ENCODE results near the gene EYA2. TPM values are rescaled to one million over a fixed set of nuclear protein-coding genes. Genes with fewer than 3 reads are reported as not detected.

Gene EYA2
- total RNA-seq, 4 donors from 2014 or later, result 9.7 to 22.1 (median 14.3) TPM

DNA sequence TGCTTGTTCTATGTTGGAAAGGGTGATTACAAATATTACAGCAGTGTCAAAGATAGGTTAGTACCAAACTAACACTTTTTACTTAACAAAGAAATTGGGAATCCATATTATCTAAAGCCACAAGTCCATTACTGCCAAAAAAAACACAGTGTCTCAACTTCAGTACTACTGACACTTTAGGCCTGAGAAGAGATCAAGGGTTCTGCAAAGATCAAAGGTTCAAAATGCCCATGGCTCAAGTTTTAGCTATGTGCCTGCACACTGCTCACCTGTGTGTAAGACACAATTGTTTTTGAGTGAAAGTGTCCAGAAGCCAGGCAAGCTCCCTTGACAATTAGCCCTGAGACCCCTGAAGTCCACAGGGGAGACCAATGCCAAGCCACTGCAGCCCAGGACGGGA lies 329.3 kb downstream of the EYA2 start:
- TF ChIP-seq, protein P1, sequence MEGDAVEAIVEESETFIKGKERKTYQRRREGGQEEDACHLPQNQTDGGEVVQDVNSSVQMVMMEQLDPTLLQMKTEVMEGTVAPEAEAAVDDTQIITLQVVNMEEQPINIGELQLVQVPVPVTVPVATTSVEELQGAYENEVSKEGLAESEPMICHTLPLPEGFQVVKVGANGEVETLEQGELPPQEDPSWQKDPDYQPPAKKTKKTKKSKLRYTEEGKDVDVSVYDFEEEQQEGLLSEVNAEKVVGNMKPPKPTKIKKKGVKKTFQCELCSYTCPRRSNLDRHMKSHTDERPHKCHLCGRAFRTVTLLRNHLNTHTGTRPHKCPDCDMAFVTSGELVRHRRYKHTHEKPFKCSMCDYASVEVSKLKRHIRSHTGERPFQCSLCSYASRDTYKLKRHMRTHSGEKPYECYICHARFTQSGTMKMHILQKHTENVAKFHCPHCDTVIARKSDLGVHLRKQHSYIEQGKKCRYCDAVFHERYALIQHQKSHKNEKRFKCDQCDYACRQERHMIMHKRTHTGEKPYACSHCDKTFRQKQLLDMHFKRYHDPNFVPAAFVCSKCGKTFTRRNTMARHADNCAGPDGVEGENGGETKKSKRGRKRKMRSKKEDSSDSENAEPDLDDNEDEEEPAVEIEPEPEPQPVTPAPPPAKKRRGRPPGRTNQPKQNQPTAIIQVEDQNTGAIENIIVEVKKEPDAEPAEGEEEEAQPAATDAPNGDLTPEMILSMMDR (IDR thresholded peaks at IDR 0.05), result no peak
- TF ChIP-seq POLR2A (IDR thresholded peaks at IDR 0.05), result no peak
- DNase-seq, result no peak
- WGBS, 2 donors, result 100% methylated on average over 1 of the region's 1 CpG; no CpG with 5 or more reads in 1 of the 2 donors
- Histone ChIP-seq H3K27ac (no peak overlapping the region), H3K36me3 (peaks cover 28 to 100% (median 42%) of the 10 kb centered on the region in 3 donors), H3K4me3 (no peak overlapping the region), H3K9me3 (no peaks in the 10 kb centered on the region), H3K27me3 (no peaks in the 10 kb centered on the region), H3K4me1 (no peaks in the 10 kb centered on the region)
- intact Hi-C loops (cut with DNase I), result no loop called here

DNA sequence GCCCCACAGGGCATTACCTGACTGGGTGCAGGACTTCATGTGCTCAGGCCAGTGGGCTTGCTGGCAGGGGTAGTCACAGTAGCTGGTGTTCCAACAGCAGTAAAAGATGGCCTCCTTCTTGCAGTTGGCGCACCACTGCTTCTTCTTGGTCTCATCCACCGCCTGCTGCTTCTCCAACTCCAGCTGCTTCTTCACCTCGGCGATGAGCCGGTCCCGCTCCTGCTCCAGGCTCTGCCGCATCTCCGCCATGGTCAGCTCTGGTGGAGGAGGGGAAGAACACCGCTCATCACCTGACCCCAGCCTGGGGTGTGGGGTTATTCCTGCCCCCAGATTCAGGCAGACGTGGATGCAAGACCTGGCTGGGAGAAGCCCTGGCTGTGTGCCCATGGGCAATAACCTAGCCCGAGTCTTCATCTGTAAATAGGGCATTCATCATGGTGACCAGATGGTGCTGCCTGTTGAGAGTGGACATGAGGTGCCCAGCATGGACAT lies 329.7 kb downstream of the EYA2 start:
- no peaks in the 10 kb centered on the region for H3K4me1 ChIP-seq
- no peak overlapping the region for H3K27ac ChIP-seq
- TF ChIP-seq POLR2A (IDR thresholded peaks at IDR 0.05), result no peak
- TF ChIP-seq, protein P1 (IDR thresholded peaks at IDR 0.05), result no peak
- H3K27me3 ChIP-seq, result no peaks in the 10 kb centered on the region
- peaks cover 25 to 100% (median 44%) of the 10 kb centered on the region in 3 donors for H3K36me3 ChIP-seq
- intact Hi-C loops (cut with DNase I), result no loop called here
- DNase-seq, result no peak
- 92 to 93% methylated on average over 10 to 11 of the region's 11 CpGs for WGBS, 2 donors
- no peaks in the 10 kb centered on the region for H3K9me3 ChIP-seq
- no peak overlapping the region for H3K4me3 ChIP-seq

DNA sequence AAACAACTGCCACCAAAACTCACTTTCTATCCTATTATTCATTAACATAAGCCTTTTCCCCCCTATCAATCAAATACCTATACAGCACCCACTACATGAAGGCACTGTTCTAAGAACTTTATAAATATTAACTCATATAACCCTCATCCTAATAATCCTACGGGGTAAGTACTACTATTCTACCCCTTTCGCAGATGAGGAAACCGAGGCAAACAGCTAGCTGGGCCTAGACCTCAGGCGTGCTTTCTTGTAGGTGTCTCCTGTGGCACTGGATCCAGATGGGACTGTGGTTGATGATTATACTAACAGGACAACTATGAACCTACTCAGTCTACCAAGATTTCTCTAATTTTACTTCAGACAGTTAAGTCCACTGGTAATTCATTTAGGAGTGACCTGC lies 330.2 kb downstream of the EYA2 start:
- WGBS, 2 donors, result 88 to 93% methylated on average over 4 of the region's 4 CpGs
- intact Hi-C loops (cut with DNase I), result no loop called here
- Histone ChIP-seq H3K9me3 (no peaks in the 10 kb centered on the region), H3K4me1 (no peaks in the 10 kb centered on the region), H3K27ac (peak overlapping the region in 1 of 4 donors; percentile 3), H3K27me3 (no peaks in the 10 kb centered on the region), H3K4me3 (no peak overlapping the region), H3K36me3 (peaks cover 20 to 100% (median 44%) of the 10 kb centered on the region in 3 donors)
- no peak for DNase-seq
- no peak for TF ChIP-seq POLR2A (IDR thresholded peaks at IDR 0.05)
- TF ChIP-seq, protein P1 (IDR thresholded peaks at IDR 0.05), result no peak

GRCh38 chr20:47225458-47225857 lies 330.8 kb downstream of the EYA2 start:
- WGBS, 2 donors, result 78% methylated on average over 1 of the region's 1 CpG; no CpG with 5 or more reads in 1 of the 2 donors
- H3K4me3 ChIP-seq, result no peak overlapping the region
- TF ChIP-seq POLR2A (IDR thresholded peaks at IDR 0.05), result no peak
- TF ChIP-seq, protein P1 (IDR thresholded peaks at IDR 0.05), result no peak

GRCh38 chr20:47227119-47227518 lies 332.5 kb downstream of the EYA2 start:
- WGBS, 2 donors, result 86 to 91% methylated on average over 7 of the region's 7 CpGs
- intact Hi-C loops (cut with DNase I), result no loop called here
- H3K36me3 ChIP-seq, result peaks cover 10 to 100% (median 44%) of the 10 kb centered on the region in 3 donors
- no peak for DNase-seq
- TF ChIP-seq, protein P1 (IDR thresholded peaks at IDR 0.05), result no peak
- TF ChIP-seq POLR2A (IDR thresholded peaks at IDR 0.05), result no peak
- H3K27ac ChIP-seq, result no peak overlapping the region
- H3K4me3 ChIP-seq, result no peak overlapping the region
- no peaks in the 10 kb centered on the region for H3K9me3 ChIP-seq
- no peaks in the 10 kb centered on the region for H3K4me1 ChIP-seq
- H3K27me3 ChIP-seq, result no peaks in the 10 kb centered on the region

More at GRCh38 chr20:47225458-47225857, 330.8 kb downstream of the EYA2 start:
- Histone ChIP-seq H3K4me1 (no peaks in the 10 kb centered on the region), H3K9me3 (no peaks in the 10 kb centered on the region), H3K27ac (peak overlapping the region in 1 of 4 donors; percentile 3), H3K27me3 (no peaks in the 10 kb centered on the region), H3K36me3 (peaks cover 16 to 100% (median 44%) of the 10 kb centered on the region in 3 donors)
- no peak for DNase-seq
- intact Hi-C loops (cut with DNase I), result no loop called here
